Activated naive CD8-positive, alpha-beta T cell (primary cell): ENCODE results near the gene CEMP1.
"Not testable (repeated sequence)": the region's sequence is repeated elsewhere in the genome, so short reads cannot be mapped to it uniquely, and the experiment has no call there.

ENCODE experiments used
- H3K27ac Mint-ChIP-seq: one replicate; pipeline ENCODE4 v1.8.0; 2021; ENCODE audit warnings: mixed read lengths
- H3K27me3 Mint-ChIP-seq: one replicate; pipeline ENCODE4 v1.8.0; 2021; ENCODE audit warnings: mixed read lengths
- H3K36me3 Mint-ChIP-seq: one replicate; pipeline ENCODE4 v1.8.0; 2021; ENCODE audit warnings: mixed read lengths
- H3K4me1 Mint-ChIP-seq: one replicate; pipeline ENCODE4 v1.8.0; 2021; ENCODE audit warnings: low read depth, mixed read lengths
- H3K4me3 Mint-ChIP-seq: one replicate; pipeline ENCODE4 v1.8.0; 2021; ENCODE audit warnings: mild to moderate bottlenecking, mixed read lengths
- H3K9me3 Mint-ChIP-seq: one replicate; pipeline ENCODE4 v1.8.0; 2021; ENCODE audit warnings: low read depth, mixed read lengths

CEMP1 gene, protein sequence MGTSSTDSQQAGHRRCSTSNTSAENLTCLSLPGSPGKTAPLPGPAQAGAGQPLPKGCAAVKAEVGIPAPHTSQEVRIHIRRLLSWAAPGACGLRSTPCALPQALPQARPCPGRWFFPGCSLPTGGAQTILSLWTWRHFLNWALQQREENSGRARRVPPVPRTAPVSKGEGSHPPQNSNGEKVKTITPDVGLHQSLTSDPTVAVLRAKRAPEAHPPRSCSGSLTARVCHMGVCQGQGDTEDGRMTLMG

DNA sequence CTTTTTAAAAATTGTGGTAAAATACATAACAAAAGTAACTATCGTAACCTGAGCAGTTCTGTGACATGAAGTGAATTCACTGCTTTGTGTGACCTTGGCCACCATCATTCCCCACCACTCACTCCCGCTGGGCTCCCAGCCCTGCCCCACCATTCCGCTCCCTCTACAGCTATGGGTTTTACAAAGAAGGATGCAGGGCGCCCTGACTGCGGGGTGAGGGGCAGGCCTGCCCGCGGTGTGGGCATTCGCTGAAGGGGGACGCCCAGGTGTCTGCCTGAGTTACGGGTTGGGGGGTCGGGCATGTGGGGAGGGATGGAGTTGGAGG is at the start of gene CEMP1:
Gene CEMP1 (minus strand): TSS at position 38 of the 325 bp plus-strand sequence. CDS start 335 bp downstream, outside the sequence.
- no peaks in the 10 kb centered on the region for H3K27me3 Mint-ChIP-seq
- peak within 1 kb of the TSS; percentile 90 for H3K4me3 Mint-ChIP-seq
- H3K36me3 Mint-ChIP-seq, result no peaks in the 10 kb centered on the region
- peak within 1 kb of the TSS; percentile 93 for H3K27ac Mint-ChIP-seq
- peaks cover 12% of the 10 kb centered on the region for H3K4me1 Mint-ChIP-seq
- no peaks in the 10 kb centered on the region for H3K9me3 Mint-ChIP-seq

DNA sequence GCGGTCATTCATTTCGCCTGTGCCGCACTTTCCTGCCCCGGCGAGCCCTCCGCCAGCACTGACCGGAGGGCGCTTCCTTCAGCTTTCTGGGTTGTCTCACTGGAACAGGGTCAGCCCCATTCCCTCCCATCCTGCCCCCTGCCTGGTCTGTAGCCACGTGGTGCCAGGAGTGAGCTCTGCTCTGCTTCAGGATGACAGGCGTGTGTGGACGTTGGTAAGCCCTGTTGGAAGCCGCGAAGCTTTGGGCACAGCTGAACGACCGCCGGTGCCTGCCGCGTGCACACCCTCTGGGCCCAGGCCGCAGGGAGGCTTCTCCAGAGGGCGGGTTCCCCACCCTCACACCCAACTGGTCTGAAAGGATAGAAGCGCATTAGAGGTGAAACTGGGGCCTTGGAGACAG is 49.6 kb upstream of the CEMP1 start:
- not testable (repeated sequence) for H3K27me3 Mint-ChIP-seq, H3K4me3 Mint-ChIP-seq, H3K36me3 Mint-ChIP-seq, H3K9me3 Mint-ChIP-seq, H3K4me1 Mint-ChIP-seq, H3K27ac Mint-ChIP-seq

DNA sequence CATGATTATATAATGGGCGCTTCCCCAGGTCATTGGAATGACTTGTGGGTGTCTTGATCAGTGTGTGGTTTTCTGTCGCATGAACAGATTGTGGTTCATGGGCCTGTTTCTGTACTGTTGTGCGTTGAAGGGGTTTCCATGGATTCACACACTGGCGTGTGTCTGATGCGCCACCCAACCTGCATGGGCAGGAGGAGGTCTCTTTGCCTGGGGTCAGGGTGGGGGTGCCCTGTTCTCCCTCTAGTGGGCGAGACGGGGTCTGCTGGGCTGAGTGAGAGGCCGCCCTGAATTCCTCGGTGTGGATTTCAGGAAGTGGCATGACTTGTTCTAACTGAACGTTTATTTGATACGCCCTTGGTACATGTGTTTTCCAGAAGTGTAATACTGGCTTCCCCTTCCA is 48.9 kb upstream of the CEMP1 start:
- not testable (repeated sequence) for H3K36me3 Mint-ChIP-seq, H3K27me3 Mint-ChIP-seq, H3K9me3 Mint-ChIP-seq, H3K27ac Mint-ChIP-seq, H3K4me3 Mint-ChIP-seq, H3K4me1 Mint-ChIP-seq

DNA sequence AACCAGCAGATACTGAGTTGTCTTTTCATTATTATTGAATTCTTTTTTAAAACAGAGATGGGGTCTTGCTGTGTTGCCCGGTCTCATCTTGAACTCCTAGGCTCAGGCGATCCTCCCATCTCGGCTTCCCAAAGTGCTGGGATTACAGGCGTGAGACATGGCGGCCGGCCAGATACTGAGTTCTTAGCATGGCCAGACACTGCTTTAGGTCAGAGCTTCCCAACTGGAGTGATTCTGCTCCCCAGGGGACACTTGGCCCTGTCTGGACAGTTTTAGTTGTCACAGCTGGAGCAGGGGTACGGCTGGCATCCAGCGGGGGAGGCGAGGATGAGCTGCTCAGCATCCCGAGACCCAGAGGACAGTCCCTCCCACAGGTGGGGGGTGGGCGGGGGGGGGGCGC is 47.7 kb upstream of the CEMP1 start:
- H3K27me3 Mint-ChIP-seq, H3K4me3 Mint-ChIP-seq, H3K27ac Mint-ChIP-seq, H3K4me1 Mint-ChIP-seq, H3K9me3 Mint-ChIP-seq, H3K36me3 Mint-ChIP-seq: not testable (repeated sequence)

DNA sequence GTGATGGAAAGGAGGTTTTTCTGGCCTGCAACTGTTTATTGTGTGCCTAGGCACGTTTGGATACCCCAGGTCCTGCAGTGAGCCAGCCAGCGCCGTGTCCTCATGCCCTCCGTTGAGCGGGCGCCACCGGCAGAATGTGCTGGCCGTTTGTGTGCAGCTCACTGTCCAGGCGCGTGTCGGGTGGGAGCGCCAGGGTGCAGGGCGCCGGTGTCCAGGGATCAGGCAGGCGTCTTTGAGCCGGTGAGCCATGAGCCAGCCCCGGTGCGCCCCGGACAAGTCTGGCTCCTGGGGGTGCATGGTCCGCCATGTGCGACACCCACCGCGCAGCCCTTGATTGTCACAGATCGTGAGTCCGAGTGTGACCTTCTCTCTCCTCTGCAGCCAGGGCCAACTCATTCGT is 45.8 kb upstream of the CEMP1 start:
- not testable (repeated sequence) for H3K27me3 Mint-ChIP-seq, H3K9me3 Mint-ChIP-seq, H3K4me3 Mint-ChIP-seq, H3K36me3 Mint-ChIP-seq, H3K4me1 Mint-ChIP-seq, H3K27ac Mint-ChIP-seq

DNA sequence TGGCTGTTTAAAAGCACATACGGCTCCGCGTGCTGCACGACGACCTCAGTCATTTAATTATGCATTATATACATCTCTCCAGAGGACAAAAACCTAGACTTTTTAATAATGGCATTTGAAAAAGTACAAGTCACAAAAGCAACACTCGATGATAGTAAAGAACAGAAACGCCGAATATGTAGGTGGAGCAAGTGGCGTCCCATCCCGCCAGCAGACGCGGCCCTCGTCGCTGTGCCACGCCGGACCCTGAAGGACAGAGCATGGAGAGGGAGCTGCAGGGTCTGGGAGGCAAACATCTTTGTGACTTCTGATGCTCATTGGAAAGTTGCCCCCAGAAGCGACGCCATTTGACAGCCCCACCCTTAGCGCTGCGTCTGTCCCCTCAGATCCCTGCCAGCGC is 44.6 kb upstream of the CEMP1 start:
- not testable (repeated sequence) for H3K27me3 Mint-ChIP-seq, H3K27ac Mint-ChIP-seq, H3K36me3 Mint-ChIP-seq, H3K4me1 Mint-ChIP-seq, H3K9me3 Mint-ChIP-seq, H3K4me3 Mint-ChIP-seq

DNA sequence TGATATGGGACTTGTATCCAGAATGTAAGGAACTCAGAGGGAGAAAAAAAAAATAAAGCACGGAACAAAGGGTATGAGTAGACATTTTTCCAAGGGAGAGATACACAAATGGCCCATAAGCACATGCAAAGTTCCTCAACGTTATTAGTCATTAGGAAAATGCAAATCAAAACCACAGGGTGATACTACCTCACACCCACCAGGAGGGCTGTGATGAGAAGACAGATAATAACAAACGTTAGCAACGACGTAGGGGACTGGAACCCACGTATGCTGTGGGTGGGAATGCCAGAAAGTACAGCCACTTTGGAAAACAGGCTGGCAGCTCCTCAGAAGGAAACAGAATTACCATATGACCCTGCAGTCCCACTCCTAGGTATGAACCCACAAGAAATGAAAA is 41.5 kb upstream of the CEMP1 start:
- H3K27me3 Mint-ChIP-seq, H3K4me1 Mint-ChIP-seq, H3K4me3 Mint-ChIP-seq, H3K27ac Mint-ChIP-seq, H3K36me3 Mint-ChIP-seq, H3K9me3 Mint-ChIP-seq: not testable (repeated sequence)

DNA sequence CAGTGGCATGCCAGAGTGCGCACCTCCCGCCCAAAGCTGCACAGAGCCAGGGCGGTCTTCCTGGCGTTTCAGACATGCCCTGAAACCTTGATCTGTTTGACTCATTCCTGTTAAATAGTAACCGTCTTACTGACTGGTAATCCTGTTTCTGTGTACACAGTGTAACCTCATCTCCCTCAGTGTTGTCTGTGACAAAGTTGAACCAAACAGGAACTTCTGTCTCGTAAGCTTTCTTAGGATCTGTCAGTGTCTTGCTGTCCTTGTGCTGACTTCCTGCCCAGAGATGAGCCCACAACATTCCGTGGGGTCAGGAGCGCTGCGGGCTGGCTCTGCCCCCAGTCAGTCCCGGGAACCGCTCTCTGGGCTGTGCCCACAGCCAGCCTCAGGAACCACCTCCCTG is 37.4 kb upstream of the CEMP1 start:
- not testable (repeated sequence) for H3K9me3 Mint-ChIP-seq, H3K4me1 Mint-ChIP-seq, H3K27ac Mint-ChIP-seq, H3K36me3 Mint-ChIP-seq, H3K4me3 Mint-ChIP-seq, H3K27me3 Mint-ChIP-seq

DNA sequence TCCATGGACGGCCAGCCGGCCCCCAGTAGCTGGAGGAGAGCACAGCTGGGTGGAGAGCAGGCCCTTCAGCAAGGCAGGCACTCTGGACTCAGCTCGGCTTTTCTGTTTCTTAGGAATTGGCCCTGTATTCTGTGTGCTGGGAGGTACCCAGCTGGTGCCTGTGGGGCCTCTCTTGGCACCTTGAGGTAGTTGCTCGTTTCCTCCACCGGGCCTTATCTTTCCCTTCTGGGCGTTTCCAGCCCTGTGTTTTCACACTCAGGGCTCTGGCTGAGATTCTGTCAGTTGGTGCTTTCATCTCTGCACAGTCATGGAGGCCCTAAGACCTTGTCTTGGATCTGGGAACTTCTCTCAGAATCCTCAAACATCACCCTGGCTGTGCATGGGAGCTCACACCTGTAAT is 36.3 kb upstream of the CEMP1 start:
- not testable (repeated sequence) for H3K36me3 Mint-ChIP-seq, H3K4me3 Mint-ChIP-seq, H3K27ac Mint-ChIP-seq, H3K4me1 Mint-ChIP-seq, H3K9me3 Mint-ChIP-seq, H3K27me3 Mint-ChIP-seq

DNA sequence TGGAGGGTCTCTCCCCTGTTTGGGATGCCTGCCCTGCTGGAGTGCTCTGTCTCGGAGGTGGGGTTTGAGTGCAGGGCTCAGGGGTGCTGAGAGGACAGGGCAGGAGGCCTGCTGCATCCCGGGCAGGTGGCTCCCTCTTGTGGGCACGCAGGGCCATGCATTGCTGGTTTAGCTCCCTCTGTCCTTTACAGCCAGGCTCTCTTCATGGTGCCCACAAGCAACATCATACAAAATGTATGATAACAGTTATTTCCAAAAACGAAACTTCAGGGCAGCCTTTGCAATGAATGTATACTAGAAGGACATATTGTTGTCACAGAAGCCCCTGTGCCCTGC is 29.6 kb upstream of the CEMP1 start:
- H3K9me3 Mint-ChIP-seq, H3K27me3 Mint-ChIP-seq, H3K27ac Mint-ChIP-seq, H3K36me3 Mint-ChIP-seq, H3K4me3 Mint-ChIP-seq, H3K4me1 Mint-ChIP-seq: not testable (repeated sequence)

DNA sequence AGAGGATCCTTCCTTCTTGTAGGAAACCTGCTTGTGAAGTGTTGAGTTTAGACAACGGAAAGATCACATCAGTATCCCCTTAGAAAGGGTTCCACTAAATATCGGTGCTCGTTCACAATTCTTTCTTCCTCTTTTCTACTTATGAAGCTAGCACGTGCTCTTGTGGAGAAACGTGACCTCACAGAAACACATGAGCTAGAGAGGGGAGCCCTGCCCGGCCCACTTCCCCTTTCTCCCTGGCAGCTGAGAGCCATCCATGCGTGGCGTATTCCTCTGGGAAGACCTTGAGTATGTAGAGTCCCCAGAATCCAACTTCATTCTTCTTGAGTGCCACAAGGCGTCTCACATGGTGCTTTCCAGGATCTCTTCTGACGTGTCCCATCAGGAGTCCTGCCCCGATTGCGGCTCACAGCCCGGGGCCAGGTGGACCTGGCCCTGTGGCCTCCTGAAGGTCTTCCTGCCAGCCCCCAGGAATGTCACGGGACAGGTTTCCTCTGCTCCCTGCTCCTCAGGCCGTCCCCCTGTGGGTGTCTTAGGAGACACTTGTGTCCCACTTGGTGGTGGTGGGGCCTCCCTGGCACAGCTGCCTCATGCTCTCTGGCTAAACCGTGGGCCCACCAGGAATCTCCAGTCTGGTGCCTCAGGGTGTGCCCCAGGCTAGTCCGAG is 29.1 kb upstream of the CEMP1 start:
- not testable (repeated sequence) for H3K27ac Mint-ChIP-seq, H3K4me3 Mint-ChIP-seq, H3K4me1 Mint-ChIP-seq, H3K27me3 Mint-ChIP-seq, H3K36me3 Mint-ChIP-seq, H3K9me3 Mint-ChIP-seq

DNA sequence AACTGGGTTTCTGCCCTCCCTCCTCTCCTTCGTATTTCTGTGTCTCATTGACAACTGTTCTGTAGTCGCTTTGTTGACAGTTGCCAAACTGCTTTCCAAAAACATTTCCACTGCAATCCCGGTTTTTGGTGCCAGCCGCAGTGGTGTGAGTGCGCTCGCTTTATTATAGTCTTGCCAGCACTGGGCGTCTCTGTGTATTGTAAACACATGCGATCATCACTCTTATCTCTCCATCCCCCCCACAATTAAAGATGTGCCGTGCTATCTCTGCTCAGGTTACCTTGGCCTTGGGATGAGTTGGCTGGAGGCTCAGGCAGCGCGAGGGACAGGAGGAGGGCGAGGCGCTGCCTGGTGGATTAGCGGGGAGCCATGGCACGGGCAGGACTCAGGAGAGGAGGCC is 25.9 kb upstream of the CEMP1 start:
- H3K27me3 Mint-ChIP-seq, H3K9me3 Mint-ChIP-seq, H3K36me3 Mint-ChIP-seq, H3K4me1 Mint-ChIP-seq, H3K4me3 Mint-ChIP-seq, H3K27ac Mint-ChIP-seq: not testable (repeated sequence)

DNA sequence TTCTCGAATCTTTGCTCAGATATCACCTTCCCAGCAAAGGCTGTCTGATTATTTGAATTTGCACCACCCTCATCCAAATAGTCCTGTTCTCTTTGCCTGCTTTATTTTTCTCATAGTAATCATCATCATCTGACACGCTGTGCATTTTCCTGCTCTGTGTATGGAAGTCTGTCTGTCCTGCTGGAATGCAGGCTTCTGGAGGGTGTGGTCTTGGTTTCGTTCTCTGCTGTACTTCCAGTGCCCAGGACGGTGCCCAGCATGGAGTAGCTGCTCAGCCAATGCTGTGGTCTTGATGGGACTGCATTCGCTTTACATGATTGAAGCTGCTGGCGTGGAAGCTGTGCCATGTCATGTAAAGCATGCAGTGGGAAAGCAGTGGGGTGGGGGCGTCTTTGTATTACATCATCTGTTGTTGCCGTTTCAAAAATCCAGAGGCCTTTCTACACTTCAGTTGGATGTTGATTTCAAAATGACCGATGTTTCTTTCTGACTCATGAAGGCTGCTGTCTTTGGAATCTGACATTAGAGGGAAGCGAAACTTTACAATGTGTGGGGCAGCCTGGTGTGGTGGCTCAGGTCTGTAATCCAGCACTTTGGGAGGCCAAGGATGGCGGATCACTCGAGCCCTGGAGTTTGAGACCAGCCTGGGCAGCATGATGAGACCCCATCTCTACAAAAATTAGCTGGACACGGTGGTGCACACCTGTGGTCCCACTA is 23.7 kb upstream of the CEMP1 start:
- H3K4me1 Mint-ChIP-seq, H3K36me3 Mint-ChIP-seq, H3K9me3 Mint-ChIP-seq, H3K27ac Mint-ChIP-seq, H3K27me3 Mint-ChIP-seq, H3K4me3 Mint-ChIP-seq: not testable (repeated sequence)

DNA sequence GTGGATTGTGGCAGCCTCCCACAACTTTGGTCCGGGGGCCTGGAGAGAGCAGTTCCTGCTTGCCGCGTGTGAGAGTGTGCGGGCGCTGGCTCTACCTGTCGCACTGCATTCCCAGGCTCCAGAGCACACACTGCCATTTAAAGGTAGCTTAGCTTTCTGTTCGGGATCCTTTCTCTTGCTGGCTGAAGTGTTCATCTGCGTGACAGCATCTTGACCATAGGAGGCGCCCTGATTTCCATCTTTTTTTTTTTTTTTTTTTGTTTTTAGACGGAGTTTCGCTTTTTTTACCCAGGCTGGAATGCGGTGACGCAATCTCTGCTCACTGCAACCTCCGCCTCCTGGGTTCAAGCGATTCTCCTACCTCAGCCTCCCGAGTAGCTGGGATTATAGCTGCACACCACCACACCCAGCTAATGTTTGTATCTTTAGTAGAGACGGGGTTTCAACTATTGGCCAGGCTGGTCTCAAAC is 20.2 kb upstream of the CEMP1 start:
- H3K4me3 Mint-ChIP-seq, H3K9me3 Mint-ChIP-seq, H3K4me1 Mint-ChIP-seq, H3K27ac Mint-ChIP-seq, H3K27me3 Mint-ChIP-seq, H3K36me3 Mint-ChIP-seq: not testable (repeated sequence)

DNA sequence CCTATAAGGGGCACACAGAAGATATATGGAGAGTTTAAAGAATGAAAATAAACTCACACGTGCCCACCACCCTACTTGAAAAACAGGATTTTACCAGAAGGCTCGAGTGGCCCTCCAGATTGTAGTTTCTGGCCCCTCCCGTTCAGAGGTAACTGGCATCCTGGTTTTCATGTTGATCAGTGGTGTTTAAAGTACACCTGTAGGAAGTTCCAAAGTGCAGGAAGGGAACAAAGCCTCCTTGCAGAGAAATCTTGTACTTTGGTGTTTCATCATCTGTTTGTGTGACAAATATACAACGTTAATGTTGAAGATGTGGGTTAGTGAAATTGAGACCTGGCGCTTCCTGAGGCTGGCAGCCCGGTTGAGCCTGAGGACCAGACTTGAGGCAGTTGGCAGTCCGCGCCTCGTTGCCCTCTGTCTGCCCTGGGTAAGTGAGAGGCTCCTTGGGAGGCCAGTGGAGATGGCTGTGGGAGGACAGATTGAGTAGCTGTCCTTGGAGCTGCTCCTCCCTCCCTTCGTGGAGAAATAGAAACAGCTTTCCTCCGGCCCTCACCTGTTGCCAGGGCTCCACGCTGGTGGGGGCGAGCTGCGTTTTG is 19.2 kb upstream of the CEMP1 start:
- H3K9me3 Mint-ChIP-seq, H3K36me3 Mint-ChIP-seq, H3K4me1 Mint-ChIP-seq, H3K27ac Mint-ChIP-seq, H3K27me3 Mint-ChIP-seq, H3K4me3 Mint-ChIP-seq: not testable (repeated sequence)

DNA sequence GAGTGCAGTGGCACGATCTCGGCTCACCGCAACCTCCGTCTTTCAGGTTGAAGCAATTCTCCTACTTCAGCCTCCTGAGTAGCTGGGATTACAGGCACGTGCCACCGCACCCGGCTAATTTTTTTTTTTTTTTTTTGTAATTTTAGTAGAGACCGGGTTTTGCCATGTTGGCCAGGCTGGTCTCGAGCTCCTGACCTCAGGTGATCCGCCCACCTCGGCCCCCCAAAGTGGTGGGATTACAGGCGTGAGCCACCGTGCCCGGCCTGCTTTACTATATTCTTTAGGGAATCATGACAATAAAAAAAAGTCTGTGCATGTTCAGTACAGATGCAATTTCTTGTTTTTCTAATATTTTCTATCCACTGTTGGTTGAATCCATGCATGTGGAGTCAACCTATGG is 12.6 kb upstream of the CEMP1 start:
- H3K27ac Mint-ChIP-seq, H3K27me3 Mint-ChIP-seq, H3K9me3 Mint-ChIP-seq, H3K36me3 Mint-ChIP-seq, H3K4me3 Mint-ChIP-seq: not testable (repeated sequence)
- peaks cover 32% of the 10 kb centered on the region for H3K4me1 Mint-ChIP-seq
